Lower lobe of right lung (tissue), 2 donors: ENCODE data around the gene CMTM4. TPM values are rescaled to one million over a fixed set of nuclear protein-coding genes. Genes with fewer than 3 reads are reported as not detected.
"Not testable (repeated sequence)": the region's sequence is repeated elsewhere in the genome, so short reads cannot be mapped to it uniquely, and the experiment has no call there.

ENCODE experiments used
- ATAC-seq, 2 donors: fragments of 200-7000 bp; cut with Tn5 transposase; one replicate each; pipeline ENCODE4 v1.9.1; 2020 to 2022; ENCODE audit warnings: mild to moderate bottlenecking in 2 of 2, moderate library complexity in 2 of 2
- DNase-seq: peaks from one replicate; pipeline ENCODE4 v3.0.0-alpha.2; 2020
- H3K27ac ChIP-seq: fragments of 200-600 bp; one replicate; pipeline ENCODE4 v1.8.0; 2022
- H3K27me3 ChIP-seq: fragments of 200-600 bp; one replicate; pipeline ENCODE4 v1.8.0; 2022; ENCODE audit warnings: low read depth
- H3K36me3 ChIP-seq: fragments of 200-600 bp; one replicate; pipeline ENCODE4 v1.8.0; 2022; ENCODE audit warnings: mild to moderate bottlenecking
- H3K4me1 ChIP-seq: fragments of 200-600 bp; one replicate; pipeline ENCODE4 v1.8.0; 2022
- H3K4me3 ChIP-seq: fragments of 200-600 bp; one replicate; pipeline ENCODE4 v1.8.0; 2022; ENCODE audit warnings: mild to moderate bottlenecking
- H3K9me3 ChIP-seq: fragments of 200-600 bp; one replicate; pipeline ENCODE4 v1.8.0; 2022
- intact Hi-C: fragments of 100-400 bp; cut with DNase I; formaldehyde crosslinking; loops from one replicate; pipeline ENCODE4 v1.11.0; 2022
- total RNA-seq: library from RNA; stranded (reverse); fragmentation: NEBNext Ultra II Directional; extraction: Animal tissue kit (Norgen Biotek cat#: 25700); gene quantifications from one replicate; pipeline ENCODE4 v1.2.1, GENCODE V29; 2021
- TF ChIP-seq, protein P1 (sequence below): fragments of 200-600 bp; IDR thresholded peaks from one replicate; pipeline ENCODE4 v1.8.0; 2022; ENCODE audit warnings: antibody characterized with exemption, mild to moderate bottlenecking
- donor health status: DM: no; HTN: yes; CAD: no; lungs with severe emphysema.

The CMTM4 gene
- total RNA-seq, 1 donor from 2014 or later = 52.5 TPM

GRCh38 chr16:66616169-66616568, 80.4 kb downstream of the CMTM4 start:
- intact Hi-C loops = no loop called here
- Histone ChIP-seq H3K9me3 (no peaks in the 10 kb centered on the region), H3K36me3 (peaks cover 46% of the 10 kb centered on the region), H3K4me1 (peaks cover 6% of the 10 kb centered on the region), H3K4me3 (no peak overlapping the region), H3K27ac (no peak overlapping the region), H3K27me3 (no peaks in the 10 kb centered on the region)
- DNase-seq = no peak
- TF ChIP-seq, protein P1, sequence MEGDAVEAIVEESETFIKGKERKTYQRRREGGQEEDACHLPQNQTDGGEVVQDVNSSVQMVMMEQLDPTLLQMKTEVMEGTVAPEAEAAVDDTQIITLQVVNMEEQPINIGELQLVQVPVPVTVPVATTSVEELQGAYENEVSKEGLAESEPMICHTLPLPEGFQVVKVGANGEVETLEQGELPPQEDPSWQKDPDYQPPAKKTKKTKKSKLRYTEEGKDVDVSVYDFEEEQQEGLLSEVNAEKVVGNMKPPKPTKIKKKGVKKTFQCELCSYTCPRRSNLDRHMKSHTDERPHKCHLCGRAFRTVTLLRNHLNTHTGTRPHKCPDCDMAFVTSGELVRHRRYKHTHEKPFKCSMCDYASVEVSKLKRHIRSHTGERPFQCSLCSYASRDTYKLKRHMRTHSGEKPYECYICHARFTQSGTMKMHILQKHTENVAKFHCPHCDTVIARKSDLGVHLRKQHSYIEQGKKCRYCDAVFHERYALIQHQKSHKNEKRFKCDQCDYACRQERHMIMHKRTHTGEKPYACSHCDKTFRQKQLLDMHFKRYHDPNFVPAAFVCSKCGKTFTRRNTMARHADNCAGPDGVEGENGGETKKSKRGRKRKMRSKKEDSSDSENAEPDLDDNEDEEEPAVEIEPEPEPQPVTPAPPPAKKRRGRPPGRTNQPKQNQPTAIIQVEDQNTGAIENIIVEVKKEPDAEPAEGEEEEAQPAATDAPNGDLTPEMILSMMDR = no peak
- ATAC-seq = no peak

DNA sequence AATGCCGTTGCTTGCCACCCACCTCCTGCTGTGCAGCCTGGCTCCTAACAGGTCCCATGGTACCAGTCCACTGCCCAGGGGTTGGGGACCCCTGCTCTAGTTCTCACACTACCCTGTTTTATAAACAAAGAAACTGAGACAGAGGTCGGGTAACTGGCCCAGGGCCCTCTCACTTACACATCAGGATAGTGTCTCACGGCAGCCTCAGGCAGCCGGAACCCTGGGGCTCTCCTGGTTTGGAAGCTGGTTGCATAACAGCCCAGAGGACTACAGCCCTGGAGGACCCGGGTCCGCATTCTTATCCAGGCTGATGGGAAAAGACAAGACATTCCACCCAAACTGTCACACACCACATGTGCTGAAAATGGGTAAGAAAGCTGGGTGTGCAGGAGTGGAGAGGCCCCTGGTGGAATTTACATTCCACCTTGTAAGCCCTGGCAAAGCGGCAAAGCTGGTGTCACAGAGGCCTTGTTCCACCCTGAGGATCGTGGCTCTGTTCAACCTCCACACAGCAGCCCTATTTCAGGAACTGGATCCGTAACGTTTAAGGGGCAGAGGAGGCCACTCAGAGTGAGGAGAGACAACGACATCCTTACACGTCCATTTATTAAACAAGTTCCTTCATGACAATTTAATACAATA, 82.3 kb downstream of the CMTM4 start:
- intact Hi-C loops = no loop called here
- Histone ChIP-seq H3K27me3 (no peaks in the 10 kb centered on the region), H3K27ac (no peak overlapping the region), H3K4me1 (peaks cover 7% of the 10 kb centered on the region), H3K9me3 (no peaks in the 10 kb centered on the region), H3K36me3 (peaks cover 62% of the 10 kb centered on the region), H3K4me3 (no peak overlapping the region)
- TF ChIP-seq, protein P1 = no peak
- DNase-seq (no peak), ATAC-seq (no peak)

- no peak overlapping the region for H3K4me3 ChIP-seq
- intact Hi-C loops = no loop called here
- ATAC-seq = no peak
- peaks cover 68% of the 10 kb centered on the region for H3K36me3 ChIP-seq
- no peak overlapping the region for H3K27ac ChIP-seq
- H3K9me3 ChIP-seq = no peaks in the 10 kb centered on the region
- no peaks in the 10 kb centered on the region for H3K27me3 ChIP-seq
- TF ChIP-seq, protein P1 = no peak
- DNase-seq = no peak
- H3K4me1 ChIP-seq = peaks cover 15% of the 10 kb centered on the region
These were observed 84.1 kb downstream of the CMTM4 start for GRCh38 chr16:66612422-66612821.

DNA sequence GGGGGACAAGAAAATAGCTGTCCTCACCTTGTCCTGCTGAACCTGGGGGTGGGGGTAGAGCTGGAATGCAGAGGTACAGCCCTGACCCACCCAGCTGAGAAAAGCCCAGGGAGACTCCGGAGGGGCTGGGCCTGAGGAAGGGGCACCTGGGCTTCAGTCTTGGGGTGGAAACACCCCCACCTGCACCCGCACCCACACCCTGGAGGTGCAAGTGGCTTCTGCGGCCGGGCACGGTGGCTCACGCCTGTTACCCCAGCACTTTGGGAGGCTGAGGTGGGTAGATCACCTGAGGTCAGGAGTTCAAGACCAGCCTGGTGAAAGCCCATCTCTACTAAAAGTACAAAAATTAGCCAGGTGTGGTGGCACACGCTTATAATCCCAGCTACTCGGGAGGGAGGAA, 84.6 kb downstream of the CMTM4 start:
- intact Hi-C loops, DNase-seq, ATAC-seq, H3K9me3 ChIP-seq, H3K27ac ChIP-seq, H3K27me3 ChIP-seq, H3K4me3 ChIP-seq: not testable (repeated sequence)
- Histone ChIP-seq H3K36me3 (peaks cover 68% of the 10 kb centered on the region), H3K4me1 (peaks cover 15% of the 10 kb centered on the region)

- H3K4me3 ChIP-seq = no peak overlapping the region
- peaks cover 65% of the 10 kb centered on the region for H3K36me3 ChIP-seq
- peaks cover 27% of the 10 kb centered on the region for H3K4me1 ChIP-seq
- no peaks in the 10 kb centered on the region for H3K9me3 ChIP-seq
- intact Hi-C loops = no loop called here
- TF ChIP-seq, protein P1 = no peak
- DNase-seq (no peak), ATAC-seq (no peak)
- H3K27me3 ChIP-seq = no peaks in the 10 kb centered on the region
- H3K27ac ChIP-seq = no peak overlapping the region
These were observed 86.3 kb downstream of the CMTM4 start for GRCh38 chr16:66610111-66610820.

- peaks cover 54% of the 10 kb centered on the region for H3K36me3 ChIP-seq
- H3K27me3 ChIP-seq = no peaks in the 10 kb centered on the region
- ATAC-seq (no peak), DNase-seq (no peak)
- TF ChIP-seq, protein P1 = no peak
- peaks cover 27% of the 10 kb centered on the region for H3K4me1 ChIP-seq
- H3K4me3 ChIP-seq = no peak overlapping the region
- H3K27ac ChIP-seq = no peak overlapping the region
- H3K9me3 ChIP-seq = no peaks in the 10 kb centered on the region
- intact Hi-C loops = no loop called here
These were observed 87.4 kb downstream of the CMTM4 start for GRCh38 chr16:66609139-66609510.
